Erythroblast (primary cell): ENCODE data around the gene HOXD11.

ENCODE experiments used
- GATA1 ChIP-seq: IDR thresholded peaks from 2 replicates; pipeline ENCODE4 v1.6.1; 2011; ENCODE audit warnings: low read depth, mild to moderate bottlenecking, control low read depth, low read length, moderate library complexity
- POLR2A ChIP-seq: IDR thresholded peaks from 2 replicates; pipeline ENCODE4 v1.6.1; 2011; ENCODE audit warnings: mild to moderate bottlenecking, low read length

GRCh38 chr2:176129813-176130146, 22.7 kb downstream of the HOXD11 start:
- no peak for TF ChIP-seq POLR2A
- TF ChIP-seq GATA1: no peak
